Stimulated activated naive CD8-positive, alpha-beta T cell treated with anti-CD3 and anti-CD28 coated beads, Interleukin-15, amount 100 ng/mL, for 72 hours (primary cell): ENCODE results near the gene SIGLEC6.

Experiments
- ATAC-seq: fragments of 150-1000 bp; cut with Tn5 transposase; 2 replicates; pipeline ENCODE4 v1.10.0; 2021; ENCODE audit warnings: mild to moderate bottlenecking, moderate library complexity
- DNase-seq, 2 donors: peaks; one replicate each; pipeline ENCODE4 v3.0.0; 2021 to 2022
- H3K27ac Mint-ChIP-seq, 2 donors: one replicate each; pipeline ENCODE4 v1.8.0; 2022; ENCODE audit warnings: mild to moderate bottlenecking in 2 of 2, mixed read lengths in 2 of 2, moderate library complexity in 2 of 2
- H3K27me3 Mint-ChIP-seq: one replicate; pipeline ENCODE4 v1.8.0; 2022; ENCODE audit warnings: mixed read lengths
- H3K4me1 Mint-ChIP-seq: one replicate; pipeline ENCODE4 v1.8.0; 2022; ENCODE audit warnings: mild to moderate bottlenecking, mixed read lengths
- H3K4me3 Mint-ChIP-seq, 2 donors: one replicate each; pipeline ENCODE4 v1.8.0; 2022; ENCODE audit warnings: mild to moderate bottlenecking in 2 of 2, mixed read lengths in 2 of 2, moderate library complexity in 1 of 2
- H3K9me3 Mint-ChIP-seq, 2 donors: one replicate each; pipeline ENCODE4 v1.8.0; 2022; ENCODE audit warnings: mixed read lengths in 2 of 2

The SIGLEC6 gene

GRCh38 chr19:51531349-51532315 lies at the start of gene SIGLEC6:
Gene SIGLEC6 (minus strand): TSS chr19:51531670. CDS start chr19:51531648, 22 bp downstream.
- no peak within 1 kb of the TSS for H3K4me3 Mint-ChIP-seq
- ATAC-seq (no peak), DNase-seq (no peak)
- no peak within 1 kb of the TSS for H3K27ac Mint-ChIP-seq
- H3K4me1 Mint-ChIP-seq, result peaks cover 9% of the 10 kb centered on the region
- H3K9me3 Mint-ChIP-seq, result peaks cover 4 to 15% of the 10 kb centered on the region in 2 donors
- H3K27me3 Mint-ChIP-seq, result peaks cover 93% of the 10 kb centered on the region

GRCh38 chr19:51576850-51577249 lies 45.4 kb upstream of the SIGLEC6 start:
- Mint-ChIP-seq H3K4me3 (no peak overlapping the region), H3K27me3 (no peaks in the 10 kb centered on the region), H3K9me3 (peaks cover 4 to 7% of the 10 kb centered on the region in 2 donors), H3K4me1 (peaks cover 14% of the 10 kb centered on the region), H3K27ac (no peak overlapping the region)
- DNase-seq (no peak), ATAC-seq (no peak)

GRCh38 chr19:51573331-51573730 lies 41.9 kb upstream of the SIGLEC6 start:
- peaks cover 1% of the 10 kb centered on the region for H3K27me3 Mint-ChIP-seq
- no peak overlapping the region for H3K27ac Mint-ChIP-seq
- DNase-seq (no peak), ATAC-seq (no peak)
- no peak overlapping the region for H3K4me3 Mint-ChIP-seq
- peaks cover 31% of the 10 kb centered on the region for H3K4me1 Mint-ChIP-seq
- H3K9me3 Mint-ChIP-seq, result no peaks in the 10 kb centered on the region

- Mint-ChIP-seq H3K27me3 (peaks cover 5% of the 10 kb centered on the region), H3K9me3 (no peaks in the 10 kb centered on the region), H3K27ac (no peak overlapping the region), H3K4me1 (peaks cover 31% of the 10 kb centered on the region), H3K4me3 (no peak overlapping the region)
- no peak for ATAC-seq
- no peak for DNase-seq
These were observed 41.4 kb upstream of the SIGLEC6 start for GRCh38 chr19:51572908-51573307.

- peaks cover 9% of the 10 kb centered on the region for H3K27me3 Mint-ChIP-seq
- peaks cover 31% of the 10 kb centered on the region for H3K4me1 Mint-ChIP-seq
- H3K4me3 Mint-ChIP-seq, result peak overlapping the region; percentile 96 to 98
- peak overlapping the region in 1 of 2 donors; percentile 43 for H3K27ac Mint-ChIP-seq
- no peaks in the 10 kb centered on the region for H3K9me3 Mint-ChIP-seq
- DNase-seq (no peak), ATAC-seq (no peak)
These were observed 40.9 kb upstream of the SIGLEC6 start for GRCh38 chr19:51572410-51572809.

GRCh38 chr19:51571599-51571998 lies 40.1 kb upstream of the SIGLEC6 start:
- ATAC-seq (peak; percentile 18), DNase-seq (no peak)
- Mint-ChIP-seq H3K4me3 (peak overlapping the region; percentile 96 to 98), H3K27me3 (peaks cover 9% of the 10 kb centered on the region), H3K9me3 (no peaks in the 10 kb centered on the region), H3K27ac (peak overlapping the region; percentile 91 to 99), H3K4me1 (peaks cover 31% of the 10 kb centered on the region)

- Mint-ChIP-seq H3K9me3 (no peaks in the 10 kb centered on the region), H3K27ac (peak within 1 kb of the TSS; percentile 91 to 99), H3K4me3 (peak within 1 kb of the TSS; percentile 96 to 98), H3K27me3 (peaks cover 9% of the 10 kb centered on the region), H3K4me1 (peaks cover 31% of the 10 kb centered on the region)
- ATAC-seq, result peak; percentile 98
- DNase-seq, result peak; percentile 78 to 86
These were observed 39.6 kb upstream of the SIGLEC6 start, which contains the start of gene ZNF175 for GRCh38 chr19:51570962-51571575. Gene ZNF175 (plus strand): TSS chr19:51571283. CDS start chr19:51573330, 2,047 bp downstream.

- H3K27ac Mint-ChIP-seq, result no peak overlapping the region
- ATAC-seq, result no peak
These were observed 37.0 kb upstream of the SIGLEC6 start for GRCh38 chr19:51568456-51568855.

GRCh38 chr19:51567583-51567982 lies 36.1 kb upstream of the SIGLEC6 start:
- Mint-ChIP-seq H3K27ac (no peak overlapping the region), H3K9me3 (no peaks in the 10 kb centered on the region), H3K4me3 (no peak overlapping the region), H3K4me1 (peaks cover 24% of the 10 kb centered on the region), H3K27me3 (peaks cover 38% of the 10 kb centered on the region)
- no peak for DNase-seq
- no peak for ATAC-seq

More at GRCh38 chr19:51568456-51568855, 37.0 kb upstream of the SIGLEC6 start:
- H3K27me3 Mint-ChIP-seq, result peaks cover 34% of the 10 kb centered on the region
- H3K4me1 Mint-ChIP-seq, result peaks cover 30% of the 10 kb centered on the region
- no peak overlapping the region for H3K4me3 Mint-ChIP-seq
- no peak for DNase-seq
- no peaks in the 10 kb centered on the region for H3K9me3 Mint-ChIP-seq

- no peak overlapping the region for H3K4me3 Mint-ChIP-seq
- DNase-seq, result no peak
- no peaks in the 10 kb centered on the region for H3K9me3 Mint-ChIP-seq
- H3K27ac Mint-ChIP-seq, result no peak overlapping the region
- peaks cover 15% of the 10 kb centered on the region for H3K4me1 Mint-ChIP-seq
- peaks cover 42% of the 10 kb centered on the region for H3K27me3 Mint-ChIP-seq
- no peak for ATAC-seq
These were observed 35.1 kb upstream of the SIGLEC6 start for GRCh38 chr19:51566489-51567100.

GRCh38 chr19:51565583-51565982 lies 34.1 kb upstream of the SIGLEC6 start:
- H3K27ac Mint-ChIP-seq, result peak overlapping the region in 1 of 2 donors; percentile 24
- DNase-seq, result no peak
- peaks cover 5% of the 10 kb centered on the region for H3K4me1 Mint-ChIP-seq
- ATAC-seq, result no peak
- H3K4me3 Mint-ChIP-seq, result no peak overlapping the region
- peaks cover 49% of the 10 kb centered on the region for H3K27me3 Mint-ChIP-seq
- no peaks in the 10 kb centered on the region for H3K9me3 Mint-ChIP-seq

- H3K27me3 Mint-ChIP-seq, result peaks cover 57% of the 10 kb centered on the region
- ATAC-seq, result no peak
- no peak for DNase-seq
- no peaks in the 10 kb centered on the region for H3K9me3 Mint-ChIP-seq
- H3K27ac Mint-ChIP-seq, result no peak overlapping the region
- no peaks in the 10 kb centered on the region for H3K4me1 Mint-ChIP-seq
- no peak overlapping the region for H3K4me3 Mint-ChIP-seq
These were observed 33.3 kb upstream of the SIGLEC6 start for GRCh38 chr19:51564791-51565190.

- Mint-ChIP-seq H3K4me1 (no peaks in the 10 kb centered on the region), H3K9me3 (peaks cover 0 to 5% of the 10 kb centered on the region in 2 donors), H3K27ac (no peak overlapping the region), H3K27me3 (peaks cover 71% of the 10 kb centered on the region), H3K4me3 (no peak overlapping the region)
- no peak for DNase-seq
- no peak for ATAC-seq
These were observed 28.9 kb upstream of the SIGLEC6 start for GRCh38 chr19:51560339-51560738.

GRCh38 chr19:51559240-51559639 lies 27.8 kb upstream of the SIGLEC6 start:
- Mint-ChIP-seq H3K9me3 (peaks cover 0 to 5% of the 10 kb centered on the region in 2 donors), H3K27ac (no peak overlapping the region), H3K4me3 (no peak overlapping the region), H3K27me3 (peaks cover 68% of the 10 kb centered on the region), H3K4me1 (no peaks in the 10 kb centered on the region)
- DNase-seq (no peak), ATAC-seq (no peak)

GRCh38 chr19:51552996-51553725 lies 21.7 kb upstream of the SIGLEC6 start:
- Mint-ChIP-seq H3K27ac (no peak overlapping the region), H3K4me3 (no peak overlapping the region), H3K9me3 (peaks cover 11 to 17% of the 10 kb centered on the region in 2 donors), H3K27me3 (peaks cover 68% of the 10 kb centered on the region), H3K4me1 (peaks cover 13% of the 10 kb centered on the region)
- ATAC-seq (no peak), DNase-seq (peak in 1 of 2 donors; percentile 21)
